Measurements from ENCODE around the gene RUFY1. TPM values are rescaled to one million over a fixed set of nuclear protein-coding genes. Genes with fewer than 3 reads are reported as not detected.
"Not testable (repeated sequence)": the region's sequence is repeated elsewhere in the genome, so short reads cannot be mapped to it uniquely, and the experiment has no call there.

RUFY1 gene
- 16.9 TPM for polyA plus RNA-seq (2012; ENCODE audit: low read depth, missing spikeins)

DNA sequence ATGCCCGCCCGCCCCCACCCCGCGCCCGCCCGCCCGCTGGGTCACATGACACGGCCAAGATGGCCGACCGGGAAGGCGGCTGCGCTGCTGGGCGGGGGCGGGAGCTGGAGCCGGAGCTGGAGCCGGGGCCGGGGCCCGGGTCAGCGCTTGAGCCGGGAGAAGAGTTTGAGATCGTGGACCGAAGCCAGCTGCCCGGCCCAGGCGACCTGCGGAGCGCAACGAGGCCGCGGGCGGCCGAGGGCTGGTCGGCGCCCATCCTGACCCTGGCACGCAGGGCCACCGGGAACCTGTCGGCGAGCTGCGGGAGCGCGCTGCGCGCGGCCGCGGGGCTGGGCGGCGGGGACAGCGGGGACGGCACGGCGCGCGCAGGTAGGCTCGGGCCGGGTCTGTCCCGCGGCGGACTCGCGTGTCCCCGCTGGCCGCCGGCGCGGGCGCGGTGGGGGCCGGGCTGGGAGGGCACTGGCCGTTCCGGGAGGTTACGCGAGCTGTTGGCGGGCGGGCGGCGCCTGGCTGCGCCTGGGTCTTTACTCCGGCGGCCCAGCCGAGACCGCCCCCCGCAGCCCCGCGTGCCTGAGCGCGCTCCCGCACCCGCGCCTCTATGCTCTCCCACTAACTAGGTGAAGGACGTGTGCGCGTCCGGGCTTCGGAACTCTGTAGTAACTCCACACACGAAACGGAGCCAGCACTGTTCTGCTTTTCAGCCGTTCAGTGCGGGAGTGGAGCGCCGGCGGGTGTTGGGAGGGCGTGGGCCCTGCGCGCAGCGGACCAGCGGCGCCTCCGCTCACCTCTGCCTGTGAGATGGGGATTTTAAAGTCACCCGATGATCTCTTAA is at the start of gene RUFY1:
Gene RUFY1 (plus strand): TSS at position 44 of the 832 bp plus-strand sequence. CDS start 16 bp downstream, at position 60.
- DNase-seq (ENCODE audit: insufficient read length, low spot score) (peak; percentile 74), FAIRE-seq (peak; percentile 79)

DNA sequence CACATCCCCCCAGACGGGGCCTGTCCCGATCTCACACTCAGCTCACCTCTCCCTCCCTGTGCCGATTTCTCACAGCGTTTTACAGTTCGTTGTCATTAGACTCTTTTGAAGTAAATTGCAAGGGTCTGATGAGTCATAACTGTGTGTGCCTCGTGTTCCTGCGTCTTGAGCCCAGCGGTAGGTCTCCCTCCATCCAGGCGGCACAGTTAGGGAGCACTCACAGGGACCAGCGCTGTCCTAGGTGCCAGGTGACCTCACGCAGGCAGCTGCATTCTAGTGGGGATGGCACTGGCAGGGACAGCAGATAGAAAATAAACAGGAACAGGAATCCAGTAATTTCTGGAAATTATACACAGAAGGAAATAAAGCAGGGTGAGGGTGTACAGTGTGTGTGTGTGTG is 48.4 kb upstream of the RUFY1 start:
- FAIRE-seq; DNase-seq (ENCODE audit: insufficient read length, low spot score): not testable (repeated sequence)

More for the DNA sequence above, at the start of gene RUFY1:
- peak; percentile 76 for TF ChIP-seq POLR2A (IDR thresholded peaks at IDR 0.05; ENCODE audit: low read depth, low read length)
- TF ChIP-seq TAF1 (IDR thresholded peaks at IDR 0.05; ENCODE audit: low read depth, low read length): no peak; the same call in none of the 2 replicates
- no peak for TF ChIP-seq PAX5 (IDR thresholded peaks at IDR 0.05; ENCODE audit: insufficient read depth, low read length, severe bottlenecking)
- TF ChIP-seq SPI1 (IDR thresholded peaks at IDR 0.05; ENCODE audit: low read depth, low read length): no peak
- TF ChIP-seq POLR2AphosphoS5 (IDR thresholded peaks at IDR 0.05; ENCODE audit: low read depth, low read length): peak; percentile 71
- peak; percentile 51; the same call in 1 of the 2 replicates for TF ChIP-seq POU2F2 (IDR thresholded peaks at IDR 0.05; ENCODE audit: low read depth, low read length)

DNA sequence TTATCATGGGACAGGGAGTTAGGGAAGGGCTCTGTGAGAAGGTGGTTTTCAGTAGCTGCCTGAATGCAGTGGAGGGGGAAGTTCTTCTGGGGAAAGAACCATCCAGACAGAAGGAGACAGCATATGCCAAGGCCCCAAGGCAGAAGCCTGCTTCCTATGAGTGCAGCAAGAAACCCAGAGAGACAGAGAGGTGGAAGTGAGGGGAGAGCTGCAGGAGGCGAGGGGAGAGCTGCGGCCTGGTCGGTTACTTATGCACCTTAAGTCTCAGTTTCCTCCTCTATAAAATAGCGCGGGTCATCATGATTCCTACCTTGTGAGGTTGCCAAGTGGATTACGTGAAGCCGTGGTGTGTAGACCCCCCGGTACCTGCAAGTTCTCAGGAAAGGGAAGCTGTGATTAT is 47.9 kb upstream of the RUFY1 start:
- not testable (repeated sequence) for FAIRE-seq; DNase-seq (ENCODE audit: insufficient read length, low spot score)

- TF ChIP-seq PAX5 (IDR thresholded peaks at IDR 0.05; ENCODE audit: insufficient read depth, low read length, severe bottlenecking) (no peak), SPI1 (IDR thresholded peaks at IDR 0.05; ENCODE audit: low read depth, low read length) (no peak), TAF1 (IDR thresholded peaks at IDR 0.05; ENCODE audit: low read depth, low read length) (no peak), POLR2AphosphoS5 (IDR thresholded peaks at IDR 0.05; ENCODE audit: low read depth, low read length) (no peak), POU2F2 (IDR thresholded peaks at IDR 0.05; ENCODE audit: low read depth, low read length) (no peak), POLR2A (IDR thresholded peaks at IDR 0.05; ENCODE audit: low read depth, low read length) (no peak)
- FAIRE-seq (no peak), DNase-seq (ENCODE audit: insufficient read length, low spot score) (no peak)
Measured at GRCh38 chr5:179504191-179504590, 46.2 kb upstream of the RUFY1 start.

- no peak for FAIRE-seq
- no peak for DNase-seq (ENCODE audit: insufficient read length, low spot score)
- TF ChIP-seq PAX5 (IDR thresholded peaks at IDR 0.05; ENCODE audit: insufficient read depth, low read length, severe bottlenecking): no peak
- no peak for TF ChIP-seq SPI1 (IDR thresholded peaks at IDR 0.05; ENCODE audit: low read depth, low read length)
- no peak for TF ChIP-seq POU2F2 (IDR thresholded peaks at IDR 0.05; ENCODE audit: low read depth, low read length)
- no peak for TF ChIP-seq POLR2A (IDR thresholded peaks at IDR 0.05; ENCODE audit: low read depth, low read length)
- no peak for TF ChIP-seq TAF1 (IDR thresholded peaks at IDR 0.05; ENCODE audit: low read depth, low read length)
- no peak for TF ChIP-seq POLR2AphosphoS5 (IDR thresholded peaks at IDR 0.05; ENCODE audit: low read depth, low read length)
Measured at GRCh38 chr5:179504600-179505396, 45.6 kb upstream of the RUFY1 start.

DNA sequence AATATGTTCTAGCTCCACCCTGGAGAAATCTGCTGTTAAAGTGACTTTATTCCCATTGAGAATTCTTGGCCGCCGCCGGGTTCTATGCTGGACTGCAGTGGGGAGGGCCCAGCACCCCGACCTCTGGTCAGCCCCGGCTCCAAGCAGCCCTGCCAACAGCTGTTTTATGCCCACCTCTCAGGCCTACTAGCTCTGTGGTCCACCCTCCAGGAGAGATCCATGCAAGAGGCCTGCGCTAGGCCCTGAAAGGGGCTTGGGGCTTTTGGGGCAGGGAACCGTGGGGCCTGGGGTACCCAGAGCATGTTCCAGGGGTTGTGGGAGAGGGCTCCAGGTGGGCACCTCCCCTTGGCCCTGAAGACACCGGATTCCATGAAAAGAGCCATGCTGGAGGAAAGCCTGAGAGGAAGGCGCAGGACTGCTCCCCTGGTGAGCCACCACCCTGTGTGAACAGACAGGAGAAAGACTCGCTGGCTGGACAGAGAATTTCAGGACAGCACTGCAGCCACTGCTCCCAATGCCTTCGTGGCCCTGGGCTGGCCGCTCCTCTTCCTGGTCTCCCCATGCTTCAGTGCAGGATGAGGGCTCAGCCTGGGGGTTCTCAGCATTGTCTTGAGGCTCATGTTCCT is 44.6 kb upstream of the RUFY1 start:
- no peak for FAIRE-seq
- TF ChIP-seq TAF1 (IDR thresholded peaks at IDR 0.05; ENCODE audit: low read depth, low read length): no peak
- DNase-seq (ENCODE audit: insufficient read length, low spot score): no peak

DNA sequence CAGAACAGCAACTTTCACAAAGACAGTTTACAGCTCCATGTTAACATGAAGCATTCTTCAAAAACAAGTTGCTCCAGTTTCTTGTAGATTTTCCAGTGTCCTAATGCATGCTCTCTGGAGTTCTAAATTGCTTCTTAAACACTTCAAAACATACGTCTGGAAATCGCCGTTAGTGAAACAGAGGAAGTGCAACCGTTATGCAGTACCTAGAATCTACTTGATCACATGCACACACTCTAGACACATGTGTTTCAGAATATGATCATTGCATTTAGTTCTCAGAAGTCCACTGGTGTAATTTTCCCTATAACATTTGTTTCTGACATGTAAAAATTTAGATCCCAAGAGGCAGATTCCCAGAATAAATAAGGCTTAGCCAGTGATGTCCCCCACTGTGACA is 41.1 kb upstream of the RUFY1 start:
- FAIRE-seq (no peak), DNase-seq (ENCODE audit: insufficient read length, low spot score) (no peak)
- TF ChIP-seq POLR2A (IDR thresholded peaks at IDR 0.05; ENCODE audit: low read depth, low read length) (no peak), SPI1 (IDR thresholded peaks at IDR 0.05; ENCODE audit: low read depth, low read length) (peak; percentile 80)

DNA sequence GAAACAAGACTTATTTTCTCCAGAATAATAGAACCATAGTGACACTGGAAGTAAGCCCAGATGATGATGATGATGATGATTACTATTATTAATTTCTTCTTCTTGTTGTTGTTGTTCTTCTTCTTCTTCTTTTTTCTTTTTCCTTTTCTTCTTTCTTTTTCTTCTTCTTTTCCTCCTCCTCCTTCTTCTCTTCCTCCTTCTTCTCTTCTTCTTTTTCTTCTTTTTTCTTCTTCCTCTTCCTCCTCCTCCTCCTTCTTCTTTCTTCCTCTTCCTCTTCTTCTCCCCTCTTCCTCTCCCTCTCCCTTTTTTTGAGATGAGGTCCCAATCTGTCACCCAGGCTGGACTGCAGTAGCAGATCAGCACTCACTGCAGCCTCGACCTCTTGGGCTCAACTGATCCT is 40.5 kb upstream of the RUFY1 start:
- no peak for TF ChIP-seq POLR2A (IDR thresholded peaks at IDR 0.05; ENCODE audit: low read depth, low read length)
- TF ChIP-seq POLR2AphosphoS5 (IDR thresholded peaks at IDR 0.05; ENCODE audit: low read depth, low read length): no peak
- no peak for TF ChIP-seq SPI1 (IDR thresholded peaks at IDR 0.05; ENCODE audit: low read depth, low read length)
- no peak for TF ChIP-seq POU2F2 (IDR thresholded peaks at IDR 0.05; ENCODE audit: low read depth, low read length)
- no peak for TF ChIP-seq PAX5 (IDR thresholded peaks at IDR 0.05; ENCODE audit: insufficient read depth, low read length, severe bottlenecking)
- TF ChIP-seq TAF1 (IDR thresholded peaks at IDR 0.05; ENCODE audit: low read depth, low read length): no peak
- DNase-seq (ENCODE audit: insufficient read length, low spot score): no peak
- no peak for FAIRE-seq

DNA sequence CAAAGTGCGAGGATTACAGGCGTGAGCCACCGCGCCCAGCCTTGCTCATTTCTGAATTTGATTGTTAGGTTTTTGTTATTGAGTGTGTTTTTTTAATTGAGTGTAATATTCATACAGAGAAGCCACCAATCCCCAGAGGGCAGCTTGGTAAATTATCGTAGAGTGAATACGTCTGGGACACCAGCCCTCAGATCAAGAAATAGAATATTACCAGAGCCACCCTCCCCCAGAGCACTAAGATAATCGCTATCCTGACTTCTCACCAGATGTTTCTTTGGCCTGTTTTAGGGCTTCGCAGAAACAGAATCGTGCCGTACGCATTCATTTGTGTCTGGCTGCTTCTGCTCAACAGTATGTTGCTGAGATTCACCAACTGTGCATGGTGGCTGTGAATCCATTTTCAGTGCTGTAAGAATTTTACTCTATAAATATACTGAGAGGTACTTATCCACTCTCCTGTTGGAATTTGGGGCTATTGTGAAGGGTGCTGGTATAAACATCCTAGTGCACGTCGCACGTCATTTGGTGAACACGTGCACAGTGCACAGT is 37.8 kb upstream of the RUFY1 start:
- FAIRE-seq (no peak), DNase-seq (ENCODE audit: insufficient read length, low spot score) (no peak)
- TF ChIP-seq PAX5 (IDR thresholded peaks at IDR 0.05; ENCODE audit: insufficient read depth, low read length, severe bottlenecking) (no peak), TAF1 (IDR thresholded peaks at IDR 0.05; ENCODE audit: low read depth, low read length) (no peak)

GRCh38 chr5:179515501-179515900 is 34.9 kb upstream of the RUFY1 start:
- DNase-seq (ENCODE audit: insufficient read length, low spot score); FAIRE-seq: not testable (repeated sequence)
